GM12892 (cell line): ENCODE results near the gene RMP24.

Experiments used
- POLR2A ChIP-seq: IDR thresholded peaks from 2 replicates; pipeline ENCODE4 v1.6.1; 2011; ENCODE audit warnings: low read depth, low read length, control low read depth
- POLR2AphosphoS5 ChIP-seq: IDR thresholded peaks from 2 replicates; pipeline ENCODE4 v1.6.1; 2011; ENCODE audit warnings: low read depth, low read length, control low read depth
- TAF1 ChIP-seq: IDR thresholded peaks from 2 replicates; pipeline ENCODE4 v1.6.1; 2011; ENCODE audit warnings: low read depth, mild to moderate bottlenecking, control low read depth, low read length, borderline replicate concordance

GRCh38 chr18:35973650-35974049, 1.2 kb downstream of the RMP24 start:
- TF ChIP-seq POLR2A (no peak), TAF1 (no peak), POLR2AphosphoS5 (no peak)
